Measurements from ENCODE around the gene HLA-E. TPM values are rescaled to one million over a fixed set of nuclear protein-coding genes. Genes with fewer than 3 reads are reported as not detected.
"Not testable (repeated sequence)": the region's sequence is repeated elsewhere in the genome, so short reads cannot be mapped to it uniquely, and the experiment has no call there.

HLA-E gene
- total RNA-seq, 1 experiment from 2014 or later, result 47.0 TPM

- TF ChIP-seq CTCF (IDR thresholded peaks at IDR 0.05; ENCODE audit: insufficient read depth in 1 of 2, low read depth in 1 of 2, low read length in 1 of 2, severe bottlenecking in 1 of 2, unreplicated experiment in 1 of 2), result peak; percentile 40 to 49
- BruUV-seq (replicated peaks), result no TSS peak
- no peaks in the 10 kb centered on the region for H3K9me3 ChIP-seq
- no peak overlapping the region for H3K4me3 ChIP-seq (ENCODE audit: low read depth, low read length)
- intact Hi-C loops (cut with micrococcal nuclease; ENCODE audit: unreplicated experiment), result loop anchor here (1.0 to 5.0 kb wide), 5 partner anchors 45 to 604 kb away; partner anchors contain the start of gene DHX16
- Mint-ChIP-seq H3K36me3 (ENCODE audit: insufficient read depth, unreplicated experiment) (no peaks in the 10 kb centered on the region), H3K9me3 (ENCODE audit: unreplicated experiment) (no peaks in the 10 kb centered on the region), H3K4me1 (ENCODE audit: low read depth, unreplicated experiment) (peaks cover 11% of the 10 kb centered on the region), H3K27ac (ENCODE audit: unreplicated experiment) (no peak overlapping the region), H3K27me3 (ENCODE audit: insufficient read depth, unreplicated experiment) (peaks cover 20% of the 10 kb centered on the region), H3K4me3 (ENCODE audit: unreplicated experiment) (no peak overlapping the region)
- peak in 1 of 2 experiments; percentile 65 for DNase-seq
- H3K4me1 ChIP-seq, result peaks cover 16% of the 10 kb centered on the region
- ChIA-PET POLR2A (interaction anchor here (0.6 to 0.7 kb wide), 2 partner anchors 33 to 587 kb away, joined by 3 read pairs; no protein-coding TSS in a partner anchor), CTCF (interaction anchor here (1.0 to 3.3 kb wide), 2 partner anchors 58 to 61 kb away, joined by 5 to 16 read pairs; no protein-coding TSS in a partner anchor)
- H3K27me3 ChIP-seq (replicated peaks; ENCODE audit: control insufficient read depth, insufficient read depth, low read length), result peaks cover 4% of the 10 kb centered on the region
- no peaks in the 10 kb centered on the region for H3K36me3 ChIP-seq (ENCODE audit: control insufficient read depth, insufficient read depth, low read length)
Observed at GRCh38 chr6:30483677-30484279, 5.5 kb upstream of the HLA-E start.

DNA sequence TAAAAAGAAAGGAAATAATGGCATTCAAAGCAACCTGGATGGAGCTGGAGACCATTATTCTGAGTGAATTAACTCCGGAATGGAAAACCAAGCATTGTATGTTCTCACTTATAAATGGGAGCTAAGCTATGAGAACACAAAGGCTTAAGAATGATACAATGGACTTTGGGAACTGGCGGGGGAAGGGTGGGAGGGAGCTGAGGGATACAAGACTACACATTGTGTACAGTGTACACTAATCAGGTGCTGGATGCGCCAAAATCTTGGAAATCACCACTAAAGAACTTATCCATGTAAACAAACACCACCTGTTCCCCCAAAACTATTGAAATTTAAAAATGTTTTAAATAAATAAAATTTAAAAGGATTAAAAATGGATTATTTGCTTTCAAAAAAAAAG, 4.1 kb upstream of the HLA-E start:
- peaks cover 16% of the 10 kb centered on the region for H3K4me1 ChIP-seq
- Mint-ChIP-seq H3K4me3 (ENCODE audit: unreplicated experiment) (no peak overlapping the region), H3K27me3 (ENCODE audit: insufficient read depth, unreplicated experiment) (peaks cover 9% of the 10 kb centered on the region), H3K27ac (ENCODE audit: unreplicated experiment) (no peak overlapping the region), H3K4me1 (ENCODE audit: low read depth, unreplicated experiment) (peaks cover 11% of the 10 kb centered on the region), H3K36me3 (ENCODE audit: insufficient read depth, unreplicated experiment) (peaks cover 11% of the 10 kb centered on the region), H3K9me3 (ENCODE audit: unreplicated experiment) (no peaks in the 10 kb centered on the region)
- BruUV-seq (replicated peaks), result no TSS peak
- peaks cover 4% of the 10 kb centered on the region for H3K27me3 ChIP-seq (replicated peaks; ENCODE audit: control insufficient read depth, insufficient read depth, low read length)
- ChIA-PET POLR2A (no interaction called here), CTCF (interaction anchor here (0.6 to 3.3 kb wide), 3 partner anchors 56 to 1901 kb away, joined by 3 to 16 read pairs (median 6); no protein-coding TSS in a partner anchor)
- intact Hi-C loops (cut with micrococcal nuclease; ENCODE audit: unreplicated experiment), result no loop called here
- TF ChIP-seq CTCF (IDR thresholded peaks at IDR 0.05; ENCODE audit: insufficient read depth in 1 of 2, low read depth in 1 of 2, low read length in 1 of 2, severe bottlenecking in 1 of 2, unreplicated experiment in 1 of 2), result no peak
- DNase-seq, result no peak
- no peaks in the 10 kb centered on the region for H3K9me3 ChIP-seq
- no peak overlapping the region for H3K4me3 ChIP-seq (ENCODE audit: low read depth, low read length)
- H3K36me3 ChIP-seq (ENCODE audit: control insufficient read depth, insufficient read depth, low read length), result no peaks in the 10 kb centered on the region

- peaks cover 31% of the 10 kb centered on the region for H3K36me3 Mint-ChIP-seq (ENCODE audit: insufficient read depth, unreplicated experiment)
- BruUV-seq (replicated peaks), result no TSS peak
- no peak for DNase-seq
- peaks cover 3% of the 10 kb centered on the region for H3K36me3 ChIP-seq (ENCODE audit: control insufficient read depth, insufficient read depth, low read length)
- H3K4me1 Mint-ChIP-seq (ENCODE audit: low read depth, unreplicated experiment), result no peaks in the 10 kb centered on the region
- ChIA-PET CTCF (no interaction called here), POLR2A (no interaction called here)
- peaks cover 2% of the 10 kb centered on the region for H3K27me3 Mint-ChIP-seq (ENCODE audit: insufficient read depth, unreplicated experiment)
- no peak overlapping the region for H3K4me3 Mint-ChIP-seq (ENCODE audit: unreplicated experiment)
- no peaks in the 10 kb centered on the region for H3K9me3 Mint-ChIP-seq (ENCODE audit: unreplicated experiment)
- no peak for TF ChIP-seq CTCF (IDR thresholded peaks at IDR 0.05; ENCODE audit: insufficient read depth in 1 of 2, low read depth in 1 of 2, low read length in 1 of 2, severe bottlenecking in 1 of 2, unreplicated experiment in 1 of 2)
- H3K4me1 ChIP-seq, result no peaks in the 10 kb centered on the region
- intact Hi-C loops (cut with micrococcal nuclease; ENCODE audit: unreplicated experiment), result no loop called here
- no peaks in the 10 kb centered on the region for H3K27me3 ChIP-seq (replicated peaks; ENCODE audit: control insufficient read depth, insufficient read depth, low read length)
- H3K27ac Mint-ChIP-seq (ENCODE audit: unreplicated experiment), result no peak overlapping the region
- H3K9me3 ChIP-seq, result no peaks in the 10 kb centered on the region
- no peak overlapping the region for H3K4me3 ChIP-seq (ENCODE audit: low read depth, low read length)
Observed at GRCh38 chr6:30487926-30488325, 1.4 kb upstream of the HLA-E start.

DNA sequence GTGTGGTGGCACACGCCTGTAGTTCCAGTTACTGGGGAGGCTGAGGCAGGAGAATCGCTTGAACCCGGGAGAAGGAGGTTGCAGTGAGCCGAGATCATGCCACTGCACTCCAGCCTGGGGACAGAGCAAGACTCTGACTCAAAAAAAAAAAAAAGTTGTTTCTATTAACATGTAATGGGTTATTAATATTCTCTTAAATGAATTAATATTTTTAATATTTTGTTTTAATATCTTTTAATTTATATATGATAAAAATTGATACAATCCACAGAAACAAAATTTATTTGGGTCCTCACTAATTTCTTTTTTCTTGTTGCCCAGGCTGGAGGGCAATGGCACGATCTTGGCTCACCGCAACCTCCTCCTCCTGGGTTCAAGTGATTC, 620 bp upstream of the HLA-E start:
- BruUV-seq (replicated peaks); H3K27me3 Mint-ChIP-seq (ENCODE audit: insufficient read depth, unreplicated experiment); H3K4me1 ChIP-seq; H3K27me3 ChIP-seq (replicated peaks; ENCODE audit: control insufficient read depth, insufficient read depth, low read length); H3K9me3 ChIP-seq; H3K9me3 Mint-ChIP-seq (ENCODE audit: unreplicated experiment); POLR2A ChIA-PET; intact Hi-C loops (cut with micrococcal nuclease; ENCODE audit: unreplicated experiment); H3K4me1 Mint-ChIP-seq (ENCODE audit: low read depth, unreplicated experiment); H3K36me3 ChIP-seq (ENCODE audit: control insufficient read depth, insufficient read depth, low read length); CTCF ChIA-PET; DNase-seq: not testable (repeated sequence)
- H3K4me3 Mint-ChIP-seq (ENCODE audit: unreplicated experiment), result peak overlapping the region; percentile 85
- peak overlapping the region; percentile 25 for H3K4me3 ChIP-seq (ENCODE audit: low read depth, low read length)
- peaks cover 31% of the 10 kb centered on the region for H3K36me3 Mint-ChIP-seq (ENCODE audit: insufficient read depth, unreplicated experiment)
- peak overlapping the region; percentile 91 for H3K27ac Mint-ChIP-seq (ENCODE audit: unreplicated experiment)
